ENCODE data around the gene MLYCD.

Gene MLYCD

DNA sequence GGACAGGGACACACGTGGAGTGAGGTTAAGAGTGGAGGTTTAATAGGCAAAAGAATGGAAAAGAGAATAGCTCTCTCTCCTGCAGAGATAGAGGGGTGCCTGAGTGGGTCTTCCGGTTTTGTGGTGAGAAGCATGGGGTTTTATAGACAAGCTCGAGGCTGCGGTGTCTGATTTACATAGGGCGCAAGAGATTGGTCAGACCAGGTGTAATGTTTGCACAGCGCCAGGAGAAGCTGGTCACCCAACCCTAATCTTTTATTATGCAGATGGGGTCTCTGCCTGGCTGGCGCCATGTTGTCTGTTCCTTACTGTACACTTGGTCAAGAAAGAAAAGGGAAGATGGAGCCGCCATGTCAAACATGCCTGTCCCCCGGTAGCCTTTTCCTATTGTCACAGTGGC, 44.5 kb upstream of the MLYCD start:
- Histone ChIP-seq H3K4me1 (no peaks in the 10 kb centered on the region), H3K9me3 (no peaks in the 10 kb centered on the region), H3K4me3 (ENCODE audit: low read depth, low read length) (no peak overlapping the region), H3K27me3 (peaks cover 3% of the 10 kb centered on the region), H3K36me3 (no peaks in the 10 kb centered on the region)
- TF ChIP-seq, protein P1, sequence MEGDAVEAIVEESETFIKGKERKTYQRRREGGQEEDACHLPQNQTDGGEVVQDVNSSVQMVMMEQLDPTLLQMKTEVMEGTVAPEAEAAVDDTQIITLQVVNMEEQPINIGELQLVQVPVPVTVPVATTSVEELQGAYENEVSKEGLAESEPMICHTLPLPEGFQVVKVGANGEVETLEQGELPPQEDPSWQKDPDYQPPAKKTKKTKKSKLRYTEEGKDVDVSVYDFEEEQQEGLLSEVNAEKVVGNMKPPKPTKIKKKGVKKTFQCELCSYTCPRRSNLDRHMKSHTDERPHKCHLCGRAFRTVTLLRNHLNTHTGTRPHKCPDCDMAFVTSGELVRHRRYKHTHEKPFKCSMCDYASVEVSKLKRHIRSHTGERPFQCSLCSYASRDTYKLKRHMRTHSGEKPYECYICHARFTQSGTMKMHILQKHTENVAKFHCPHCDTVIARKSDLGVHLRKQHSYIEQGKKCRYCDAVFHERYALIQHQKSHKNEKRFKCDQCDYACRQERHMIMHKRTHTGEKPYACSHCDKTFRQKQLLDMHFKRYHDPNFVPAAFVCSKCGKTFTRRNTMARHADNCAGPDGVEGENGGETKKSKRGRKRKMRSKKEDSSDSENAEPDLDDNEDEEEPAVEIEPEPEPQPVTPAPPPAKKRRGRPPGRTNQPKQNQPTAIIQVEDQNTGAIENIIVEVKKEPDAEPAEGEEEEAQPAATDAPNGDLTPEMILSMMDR (IDR thresholded peaks at IDR 0.05; ENCODE audit: low read depth, low read length), result no peak
- no peak for DNase-seq

DNA sequence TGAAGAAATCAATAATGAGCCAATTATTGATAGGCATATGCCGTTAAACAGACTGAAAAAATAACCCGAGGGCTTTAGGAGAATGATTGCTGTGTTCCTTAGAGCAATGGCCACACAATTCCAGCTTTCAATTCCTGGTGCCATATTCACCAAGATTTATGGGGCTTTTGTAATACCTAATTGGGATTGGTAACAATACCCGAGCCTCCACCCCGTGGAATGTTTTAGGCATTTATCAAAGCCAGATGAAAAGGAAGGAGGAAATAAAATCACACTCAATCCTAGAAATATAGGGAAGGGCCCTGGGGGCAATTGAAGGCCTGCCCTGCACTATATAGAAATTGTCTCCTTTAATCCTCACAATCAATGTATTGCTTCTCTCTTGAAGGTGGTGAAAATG, 42.1 kb upstream of the MLYCD start:
- H3K4me1 ChIP-seq, result no peaks in the 10 kb centered on the region
- no peaks in the 10 kb centered on the region for H3K9me3 ChIP-seq
- H3K27me3 ChIP-seq, result peaks cover 12% of the 10 kb centered on the region
- DNase-seq, result no peak
- H3K4me3 ChIP-seq (ENCODE audit: low read depth, low read length), result no peak overlapping the region
- TF ChIP-seq, protein P1 (IDR thresholded peaks at IDR 0.05; ENCODE audit: low read depth, low read length), result no peak
- H3K36me3 ChIP-seq, result no peaks in the 10 kb centered on the region

DNA sequence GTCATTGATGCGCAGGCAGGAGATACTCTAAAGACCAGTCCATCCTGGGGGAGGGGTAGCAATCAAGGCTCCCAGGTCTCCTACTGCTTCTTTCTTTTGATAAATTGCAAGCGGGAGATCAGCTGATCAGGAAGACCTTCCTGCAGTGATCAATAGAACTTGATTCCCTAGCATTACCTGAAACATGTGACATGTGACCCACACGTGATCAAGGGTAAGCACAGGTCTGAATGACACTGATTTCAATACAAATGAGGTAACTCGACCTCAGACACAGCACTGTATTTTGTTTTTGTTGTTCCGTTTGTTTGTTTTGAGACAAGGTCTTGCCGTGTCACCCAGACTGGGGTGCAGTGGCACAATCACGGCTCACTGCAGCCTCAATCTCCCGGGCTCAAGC, 39.6 kb upstream of the MLYCD start:
- peaks cover 12% of the 10 kb centered on the region for H3K27me3 ChIP-seq
- TF ChIP-seq, protein P1 (IDR thresholded peaks at IDR 0.05; ENCODE audit: low read depth, low read length), result no peak
- H3K9me3 ChIP-seq, result no peaks in the 10 kb centered on the region
- no peak for DNase-seq
- H3K36me3 ChIP-seq, result no peaks in the 10 kb centered on the region
- no peaks in the 10 kb centered on the region for H3K4me1 ChIP-seq
- H3K4me3 ChIP-seq (ENCODE audit: low read depth, low read length), result no peak overlapping the region

DNA sequence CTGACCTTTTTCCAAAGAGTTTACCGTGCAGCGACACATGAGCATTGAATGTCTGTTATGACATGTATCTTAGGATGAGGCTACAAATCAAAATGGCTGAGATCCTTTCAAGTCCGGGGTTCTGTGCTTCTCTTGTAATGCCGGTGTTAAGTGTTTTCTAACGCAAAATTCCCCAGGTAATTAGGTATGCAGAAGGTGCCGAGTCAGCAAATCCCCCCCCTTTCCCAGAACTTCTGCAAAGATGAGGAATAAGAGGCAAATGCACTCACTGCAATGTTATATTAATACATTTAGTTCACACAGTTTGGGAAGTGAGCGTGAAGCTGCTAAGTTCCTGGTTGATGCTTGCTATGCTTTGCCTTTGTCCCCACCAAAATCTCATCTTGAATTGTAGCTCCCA, 36.3 kb upstream of the MLYCD start:
- Histone ChIP-seq H3K27me3 (peaks cover 16% of the 10 kb centered on the region), H3K4me1 (no peaks in the 10 kb centered on the region), H3K4me3 (ENCODE audit: low read depth, low read length) (no peak overlapping the region), H3K9me3 (no peaks in the 10 kb centered on the region), H3K36me3 (no peaks in the 10 kb centered on the region)
- TF ChIP-seq, protein P1 (IDR thresholded peaks at IDR 0.05; ENCODE audit: low read depth, low read length), result no peak
- DNase-seq, result no peak

DNA sequence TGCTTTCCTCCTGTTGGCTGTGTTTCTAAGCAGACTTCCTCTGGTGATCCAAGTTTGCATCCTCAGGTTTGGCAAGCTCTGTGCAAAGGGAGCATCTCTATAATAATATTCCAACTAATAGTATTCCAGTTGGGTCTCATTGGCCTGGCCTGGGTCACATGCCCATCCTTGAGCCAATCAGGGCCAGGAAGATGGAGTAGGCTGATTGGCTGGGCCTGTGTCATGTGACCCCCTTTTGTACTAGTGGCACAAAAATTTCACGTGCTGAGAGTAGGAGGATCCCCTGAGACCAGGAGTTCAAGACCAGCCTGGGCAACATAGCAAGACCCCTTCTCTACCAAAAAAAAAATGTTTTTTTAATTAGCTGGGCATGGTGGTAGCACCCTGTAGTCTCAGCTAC, 35.2 kb upstream of the MLYCD start:
- TF ChIP-seq, protein P1 (IDR thresholded peaks at IDR 0.05; ENCODE audit: low read depth, low read length), result no peak
- no peaks in the 10 kb centered on the region for H3K4me1 ChIP-seq
- peaks cover 16% of the 10 kb centered on the region for H3K27me3 ChIP-seq
- H3K36me3 ChIP-seq, result no peaks in the 10 kb centered on the region
- DNase-seq, result no peak
- H3K4me3 ChIP-seq (ENCODE audit: low read depth, low read length), result no peak overlapping the region
- H3K9me3 ChIP-seq, result no peaks in the 10 kb centered on the region

DNA sequence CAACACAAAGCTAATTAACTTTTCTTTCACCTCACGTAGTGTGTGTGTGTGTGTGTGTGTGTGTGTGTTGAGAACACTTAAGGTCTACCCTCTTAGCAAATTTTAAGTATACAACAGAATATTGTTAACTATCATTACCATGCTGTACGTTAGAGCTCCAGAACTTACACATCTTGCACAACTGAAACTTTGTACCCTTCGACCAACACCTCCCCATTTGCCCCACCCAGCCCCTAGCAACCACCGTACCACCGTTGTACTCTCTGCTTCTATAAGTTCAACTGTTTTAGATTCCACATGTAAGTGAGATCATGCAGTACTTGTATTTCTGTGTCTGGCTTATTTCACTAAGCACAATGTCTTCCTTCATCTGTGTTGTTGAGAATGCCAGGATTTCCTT, 28.1 kb upstream of the MLYCD start:
- H3K4me3 ChIP-seq (ENCODE audit: low read depth, low read length), result no peak overlapping the region
- no peaks in the 10 kb centered on the region for H3K4me1 ChIP-seq
- H3K9me3 ChIP-seq, result no peaks in the 10 kb centered on the region
- no peak for DNase-seq
- TF ChIP-seq, protein P1 (IDR thresholded peaks at IDR 0.05; ENCODE audit: low read depth, low read length), result no peak
- no peaks in the 10 kb centered on the region for H3K36me3 ChIP-seq
- H3K27me3 ChIP-seq, result peaks cover 16% of the 10 kb centered on the region
